PC-9 (cell line): ENCODE results near the gene MAGI3.

Source experiments
- CTCF ChIP-seq: fragments of 200-600 bp; sonication (generic); conservative IDR thresholded peaks from 2 replicates; pipeline ENCODE4 v1.6.1; 2017; ENCODE audit warnings: mixed run types, antibody characterized with exemption, mild to moderate bottlenecking, moderate library complexity
- EZH2 ChIP-seq: fragments of 200-600 bp; sonication (generic); IDR thresholded peaks from 2 replicates; pipeline ENCODE4 v1.8.0; 2017; ENCODE audit warnings: antibody characterized with exemption, low read depth

DNA sequence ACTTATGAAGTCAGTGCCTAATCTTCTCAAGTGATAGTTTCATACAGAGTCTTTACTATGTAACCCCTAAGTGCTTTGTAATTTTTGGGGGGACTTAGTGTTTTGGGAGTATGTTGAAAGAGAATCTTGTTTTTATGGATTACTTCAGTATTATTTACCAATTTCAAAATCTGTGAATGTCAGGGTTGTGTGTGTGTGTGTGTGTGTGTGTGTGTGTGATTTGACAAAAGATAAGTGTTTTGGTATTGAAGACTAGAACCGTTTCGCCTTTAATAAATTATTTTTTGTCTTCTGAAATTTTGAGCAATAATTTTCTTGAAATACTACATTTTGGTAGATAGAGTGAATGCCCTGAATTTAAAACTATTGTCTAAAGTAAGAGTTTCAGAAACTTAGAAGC is 5.8 kb downstream of the MAGI3 start:
- TF ChIP-seq CTCF (no peak), EZH2 (no peak)
